MV-4-11 (cell line): ENCODE results near the gene SETD5.

Experiments
- DNase-seq: peaks from one replicate; lab custom pipeline; 2025; lab: John Stamatoyannopoulos, UW

Gene SETD5

GRCh38 chr3:9514956-9515355 is 117.5 kb downstream of the SETD5 start:
- no peak for DNase-seq

- no peak for DNase-seq
These were observed 127.7 kb downstream of the SETD5 start for GRCh38 chr3:9525078-9525477.
